Prostate gland (tissue), 2 donors: Measurements from ENCODE around the gene AUTS2. TPM values are rescaled to one million over a fixed set of nuclear protein-coding genes. Genes with fewer than 3 reads are reported as not detected.

Source experiments
- DNase-seq: peaks from one replicate; pipeline ENCODE4 v3.0.0-alpha.2; 2019; ENCODE audit warnings: low spot score
- H3K27ac ChIP-seq, 2 donors: fragments of 200-600 bp; sonication (generic); 2 replicates each; pipeline ENCODE4 v1.5.1; 2017 to 2019
- H3K27me3 ChIP-seq: fragments of 200-600 bp; sonication (generic); replicated peaks from 2 replicates; pipeline ENCODE4 v1.5.1; 2019; ENCODE audit not compliant: insufficient read depth
- H3K36me3 ChIP-seq, 2 donors: fragments of 200-600 bp; sonication (generic); 1 replicate in 1 of 2; 2 replicates in 1 of 2; pipeline versions ENCODE4 v1.5.1 to v1.8.1; 2017 to 2019
- H3K4me1 ChIP-seq: fragments of 200-600 bp; sonication (generic); replicated peaks from 2 replicates; pipeline ENCODE4 v1.5.1; 2019
- H3K4me3 ChIP-seq, 2 donors: fragments of 200-600 bp; sonication (generic); 2 replicates each; pipeline ENCODE4 v1.5.1; 2017 to 2019
- H3K9me3 ChIP-seq: fragments of 200-600 bp; sonication (generic); 2 replicates; pipeline ENCODE4 v1.5.1; 2017
- CTCF ChIP-seq, 4 experiments: fragments of 200-600 bp in 2 of 4; fragments of 450-650 bp in 2 of 4; sonication (generic) in 2 of 4; IDR thresholded peaks; 1 replicate in 3 of 4; 2 replicates in 1 of 4; pipeline ENCODE4 v1.5.1; 2016 to 2019; ENCODE audit warnings: antibody characterized with exemption in 4 of 4, mild to moderate bottlenecking in 2 of 4, moderate library complexity in 2 of 4
- POLR2A ChIP-seq: fragments of 450-650 bp; IDR thresholded peaks from one replicate; pipeline ENCODE4 v1.6.1; 2016; ENCODE audit warnings: antibody characterized with exemption, mild to moderate bottlenecking
- POLR2AphosphoS5 ChIP-seq: sonication (generic); formaldehyde crosslinking; IDR thresholded peaks from one replicate; pipeline ENCODE4 v1.6.1; 2017; ENCODE audit warnings: antibody characterized with exemption
- WGBS: methylation state at CpG from one replicate; pipeline ENCODE4 v1.1.5; 2018; 5-methylcytosine and 5-hydroxymethylcytosine counted together
- intact Hi-C: fragments of 100-400 bp; cut with DNase I; formaldehyde crosslinking; loops from one replicate; pipeline ENCODE4 v1.14.2; 2022
- total RNA-seq, 2 donors: library from RNA; depleted of rRNA; stranded (reverse); fragments of >200 nt; gene quantifications; one replicate each; pipeline ENCODE4 v1.1.0, GENCODE V29; 2016

Gene AUTS2
- total RNA-seq, 2 donors from 2014 or later: 25.0 to 55.2 TPM

- Histone ChIP-seq H3K36me3 (no peaks in the 10 kb centered on the region), H3K27me3 (peaks cover 3% of the 10 kb centered on the region), H3K4me1 (no peaks in the 10 kb centered on the region), H3K4me3 (no peak overlapping the region), H3K27ac (no peak overlapping the region), H3K9me3 (no peaks in the 10 kb centered on the region)
- 85% methylated on average over 3 of the region's 3 CpGs for WGBS
- TF ChIP-seq POLR2A (no peak), CTCF (IDR thresholded peaks at IDR 0.05) (no peak), POLR2AphosphoS5 (no peak)
- intact Hi-C loops: no loop called here
- no peak for DNase-seq
Measured at GRCh38 chr7:70037171-70037933, 439.1 kb downstream of the AUTS2 start.

GRCh38 chr7:70040051-70040450 lies 441.8 kb downstream of the AUTS2 start:
- Histone ChIP-seq H3K27me3 (peaks cover 3% of the 10 kb centered on the region), H3K4me3 (no peak overlapping the region), H3K9me3 (no peaks in the 10 kb centered on the region), H3K27ac (no peak overlapping the region), H3K4me1 (no peaks in the 10 kb centered on the region), H3K36me3 (no peaks in the 10 kb centered on the region)
- intact Hi-C loops: loop anchor here (2.0 to 5.0 kb wide), 2 partner anchors 122 to 657 kb away; no protein-coding TSS in a partner anchor
- TF ChIP-seq POLR2A: no peak
- TF ChIP-seq CTCF (IDR thresholded peaks at IDR 0.05): no peak
- no peak for TF ChIP-seq POLR2AphosphoS5
- DNase-seq: no peak
- 96% methylated on average over 3 of the region's 3 CpGs for WGBS

GRCh38 chr7:70040970-70041766 lies 442.9 kb downstream of the AUTS2 start:
- H3K36me3 ChIP-seq: no peaks in the 10 kb centered on the region
- no peaks in the 10 kb centered on the region for H3K27me3 ChIP-seq
- no peak overlapping the region for H3K4me3 ChIP-seq
- no peaks in the 10 kb centered on the region for H3K9me3 ChIP-seq
- no peak overlapping the region for H3K27ac ChIP-seq
- peak in 3 of 4 experiments; percentile 21 to 49 (median 40) for TF ChIP-seq CTCF (IDR thresholded peaks at IDR 0.05)
- TF ChIP-seq POLR2A: no peak
- TF ChIP-seq POLR2AphosphoS5: no peak
- intact Hi-C loops: loop anchor here (2.0 to 5.0 kb wide), 2 partner anchors 121 to 656 kb away; no protein-coding TSS in a partner anchor
- H3K4me1 ChIP-seq: no peaks in the 10 kb centered on the region
- DNase-seq: no peak

GRCh38 chr7:70042533-70042932 lies 444.3 kb downstream of the AUTS2 start:
- TF ChIP-seq CTCF (IDR thresholded peaks at IDR 0.05) (peak in 3 of 4 experiments; percentile 17 to 48 (median 45)), POLR2AphosphoS5 (peak; percentile 27), POLR2A (no peak)
- H3K4me1 ChIP-seq: no peaks in the 10 kb centered on the region
- no peak for DNase-seq
- no peak overlapping the region for H3K27ac ChIP-seq
- no peaks in the 10 kb centered on the region for H3K36me3 ChIP-seq
- intact Hi-C loops: loop anchor here (5.0 kb wide), 1 partner anchor 120 kb away; no protein-coding TSS in a partner anchor
- H3K9me3 ChIP-seq: no peaks in the 10 kb centered on the region
- no peak overlapping the region for H3K4me3 ChIP-seq
- 33% methylated on average over 3 of the region's 3 CpGs for WGBS
- no peaks in the 10 kb centered on the region for H3K27me3 ChIP-seq
